Measurements from ENCODE around the gene HSPA1L. TPM values are rescaled to one million over a fixed set of nuclear protein-coding genes. Genes with fewer than 3 reads are reported as not detected.

Gene HSPA1L
- total and polyA plus RNA-seq, 10 of the 15 experiments (the other 5 are each of a cell fraction or from before 2014, with no cell fraction given), result 0.69 to 2.5 (median 1.5) TPM

DNA sequence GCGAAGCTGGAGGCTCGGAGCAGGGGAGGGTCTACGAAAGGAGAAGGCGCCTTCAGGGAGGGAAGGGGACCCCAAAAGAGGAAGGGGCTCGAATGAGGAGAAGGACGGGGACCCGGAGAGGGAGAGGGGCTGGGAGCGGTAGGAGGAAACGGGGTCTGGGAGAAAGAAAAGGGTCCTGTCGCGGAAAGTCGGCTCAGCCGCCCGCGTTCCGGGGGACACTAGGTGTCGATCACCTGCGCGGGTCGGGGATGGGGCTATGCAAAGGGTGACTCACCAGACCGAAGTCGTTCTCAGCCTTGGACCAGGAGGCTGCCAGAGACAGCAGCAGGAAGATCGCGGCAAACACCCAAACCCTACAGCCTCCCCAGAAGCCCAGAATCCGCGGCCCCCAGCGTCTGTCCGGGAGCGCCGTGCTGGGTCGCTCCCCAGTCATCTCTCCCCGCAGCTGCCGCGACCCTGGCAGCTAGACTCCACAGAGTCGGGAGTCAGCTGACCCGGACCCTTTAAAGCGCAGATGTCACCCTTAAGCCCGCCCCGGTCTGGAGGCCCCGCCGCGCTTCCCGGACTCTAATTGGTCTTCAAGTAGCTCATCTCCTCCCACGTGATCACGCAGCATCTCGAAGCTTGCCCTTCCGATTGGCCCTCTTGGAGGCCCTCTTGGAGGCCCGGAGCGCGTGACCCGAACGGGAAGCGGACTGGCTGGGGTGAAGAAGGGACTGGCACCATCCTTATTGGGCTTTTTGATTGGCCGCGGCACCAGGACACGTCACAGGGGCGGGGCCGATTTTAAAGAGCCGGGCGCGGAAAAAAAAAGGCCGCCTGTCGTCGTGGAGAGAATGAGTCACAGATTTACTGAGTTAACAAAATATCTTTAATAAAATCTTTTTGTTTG is 47.5 kb upstream of the HSPA1L start, which contains the start of gene NEU1 (continued):
- no peak for TF ChIP-seq FOXM1 (IDR thresholded peaks at IDR 0.05; ENCODE audit: low read depth, low read length)
- no peak for TF ChIP-seq NFIC (IDR thresholded peaks at IDR 0.05; ENCODE audit: low read depth, low read length)
- peak; percentile 86 for TF ChIP-seq CREM (IDR thresholded peaks at IDR 0.05; ENCODE audit: low read depth)
- TF ChIP-seq POLR2AphosphoS5 (IDR thresholded peaks at IDR 0.05; ENCODE audit: low read length), result peak; percentile 99
- TF ChIP-seq, protein P1, sequence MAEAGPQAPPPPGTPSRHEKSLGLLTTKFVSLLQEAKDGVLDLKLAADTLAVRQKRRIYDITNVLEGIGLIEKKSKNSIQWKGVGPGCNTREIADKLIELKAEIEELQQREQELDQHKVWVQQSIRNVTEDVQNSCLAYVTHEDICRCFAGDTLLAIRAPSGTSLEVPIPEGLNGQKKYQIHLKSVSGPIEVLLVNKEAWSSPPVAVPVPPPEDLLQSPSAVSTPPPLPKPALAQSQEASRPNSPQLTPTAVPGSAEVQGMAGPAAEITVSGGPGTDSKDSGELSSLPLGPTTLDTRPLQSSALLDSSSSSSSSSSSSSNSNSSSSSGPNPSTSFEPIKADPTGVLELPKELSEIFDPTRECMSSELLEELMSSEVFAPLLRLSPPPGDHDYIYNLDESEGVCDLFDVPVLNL (IDR thresholded peaks at IDR 0.05; ENCODE audit: low read depth, low read length), result peak; percentile 96
- TF ChIP-seq KLF5 (IDR thresholded peaks at IDR 0.05; ENCODE audit: partially characterized antibody), result peak; percentile 78
- TF ChIP-seq RB1 (IDR thresholded peaks at IDR 0.05; ENCODE audit: borderline replicate concordance), result no peak; the same call in 1 of the 2 replicates
- TF ChIP-seq CHD2 (IDR thresholded peaks at IDR 0.05; ENCODE audit: borderline replicate concordance, low read depth, low read length), result peak; percentile 82
- no peak for TF ChIP-seq IRF4 (IDR thresholded peaks at IDR 0.05; ENCODE audit: low read depth, low read length)
- TF ChIP-seq, protein P2, sequence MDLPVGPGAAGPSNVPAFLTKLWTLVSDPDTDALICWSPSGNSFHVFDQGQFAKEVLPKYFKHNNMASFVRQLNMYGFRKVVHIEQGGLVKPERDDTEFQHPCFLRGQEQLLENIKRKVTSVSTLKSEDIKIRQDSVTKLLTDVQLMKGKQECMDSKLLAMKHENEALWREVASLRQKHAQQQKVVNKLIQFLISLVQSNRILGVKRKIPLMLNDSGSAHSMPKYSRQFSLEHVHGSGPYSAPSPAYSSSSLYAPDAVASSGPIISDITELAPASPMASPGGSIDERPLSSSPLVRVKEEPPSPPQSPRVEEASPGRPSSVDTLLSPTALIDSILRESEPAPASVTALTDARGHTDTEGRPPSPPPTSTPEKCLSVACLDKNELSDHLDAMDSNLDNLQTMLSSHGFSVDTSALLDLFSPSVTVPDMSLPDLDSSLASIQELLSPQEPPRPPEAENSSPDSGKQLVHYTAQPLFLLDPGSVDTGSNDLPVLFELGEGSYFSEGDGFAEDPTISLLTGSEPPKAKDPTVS (IDR thresholded peaks at IDR 0.05; ENCODE audit: low read depth, low read length), result no peak
- no peak for TF ChIP-seq KDM1A (IDR thresholded peaks at IDR 0.05; ENCODE audit: borderline replicate concordance)
- 0 out of 2 replicates have a peak, but pooled peaks have one; percentile 38 for TF ChIP-seq RFX5 (IDR thresholded peaks at IDR 0.05; ENCODE audit: low read depth, low read length)
- no peak for TF ChIP-seq EZH2 (IDR thresholded peaks at IDR 0.05; ENCODE audit: borderline replicate concordance, control insufficient read depth, low read depth, low read length)
- TF ChIP-seq NFYA (IDR thresholded peaks at IDR 0.05; ENCODE audit: borderline replicate concordance, low read depth, low read length), result no peak
- no peak for TF ChIP-seq KAT2A (conservative IDR thresholded peaks at IDR 0.05; ENCODE audit: control insufficient read depth, low read depth, low read length)
- TF ChIP-seq EGR1 (IDR thresholded peaks at IDR 0.05; ENCODE audit: borderline replicate concordance in 1 of 2, low read depth in 2 of 2, low read length in 2 of 2), result no peak
- TF ChIP-seq, protein P3, sequence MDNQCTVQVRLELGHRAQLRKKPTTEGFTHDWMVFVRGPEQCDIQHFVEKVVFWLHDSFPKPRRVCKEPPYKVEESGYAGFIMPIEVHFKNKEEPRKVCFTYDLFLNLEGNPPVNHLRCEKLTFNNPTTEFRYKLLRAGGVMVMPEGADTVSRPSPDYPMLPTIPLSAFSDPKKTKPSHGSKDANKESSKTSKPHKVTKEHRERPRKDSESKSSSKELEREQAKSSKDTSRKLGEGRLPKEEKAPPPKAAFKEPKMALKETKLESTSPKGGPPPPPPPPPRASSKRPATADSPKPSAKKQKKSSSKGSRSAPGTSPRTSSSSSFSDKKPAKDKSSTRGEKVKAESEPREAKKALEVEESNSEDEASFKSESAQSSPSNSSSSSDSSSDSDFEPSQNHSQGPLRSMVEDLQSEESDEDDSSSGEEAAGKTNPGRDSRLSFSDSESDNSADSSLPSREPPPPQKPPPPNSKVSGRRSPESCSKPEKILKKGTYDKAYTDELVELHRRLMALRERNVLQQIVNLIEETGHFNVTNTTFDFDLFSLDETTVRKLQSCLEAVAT (IDR thresholded peaks at IDR 0.05), result peak; percentile 15; the same call in 1 of the 2 replicates
- TF ChIP-seq, protein P4, sequence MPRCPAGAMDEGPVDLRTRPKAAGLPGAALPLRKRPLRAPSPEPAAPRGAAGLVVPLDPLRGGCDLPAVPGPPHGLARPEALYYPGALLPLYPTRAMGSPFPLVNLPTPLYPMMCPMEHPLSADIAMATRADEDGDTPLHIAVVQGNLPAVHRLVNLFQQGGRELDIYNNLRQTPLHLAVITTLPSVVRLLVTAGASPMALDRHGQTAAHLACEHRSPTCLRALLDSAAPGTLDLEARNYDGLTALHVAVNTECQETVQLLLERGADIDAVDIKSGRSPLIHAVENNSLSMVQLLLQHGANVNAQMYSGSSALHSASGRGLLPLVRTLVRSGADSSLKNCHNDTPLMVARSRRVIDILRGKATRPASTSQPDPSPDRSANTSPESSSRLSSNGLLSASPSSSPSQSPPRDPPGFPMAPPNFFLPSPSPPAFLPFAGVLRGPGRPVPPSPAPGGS (IDR thresholded peaks at IDR 0.05; ENCODE audit: borderline replicate concordance, insufficient read depth, low read depth, low read length, poor library complexity, severe bottlenecking), result no peak
- TF ChIP-seq JUND (IDR thresholded peaks at IDR 0.05; ENCODE audit: low read depth, low read length), result no peak
- TF ChIP-seq, protein P5, sequence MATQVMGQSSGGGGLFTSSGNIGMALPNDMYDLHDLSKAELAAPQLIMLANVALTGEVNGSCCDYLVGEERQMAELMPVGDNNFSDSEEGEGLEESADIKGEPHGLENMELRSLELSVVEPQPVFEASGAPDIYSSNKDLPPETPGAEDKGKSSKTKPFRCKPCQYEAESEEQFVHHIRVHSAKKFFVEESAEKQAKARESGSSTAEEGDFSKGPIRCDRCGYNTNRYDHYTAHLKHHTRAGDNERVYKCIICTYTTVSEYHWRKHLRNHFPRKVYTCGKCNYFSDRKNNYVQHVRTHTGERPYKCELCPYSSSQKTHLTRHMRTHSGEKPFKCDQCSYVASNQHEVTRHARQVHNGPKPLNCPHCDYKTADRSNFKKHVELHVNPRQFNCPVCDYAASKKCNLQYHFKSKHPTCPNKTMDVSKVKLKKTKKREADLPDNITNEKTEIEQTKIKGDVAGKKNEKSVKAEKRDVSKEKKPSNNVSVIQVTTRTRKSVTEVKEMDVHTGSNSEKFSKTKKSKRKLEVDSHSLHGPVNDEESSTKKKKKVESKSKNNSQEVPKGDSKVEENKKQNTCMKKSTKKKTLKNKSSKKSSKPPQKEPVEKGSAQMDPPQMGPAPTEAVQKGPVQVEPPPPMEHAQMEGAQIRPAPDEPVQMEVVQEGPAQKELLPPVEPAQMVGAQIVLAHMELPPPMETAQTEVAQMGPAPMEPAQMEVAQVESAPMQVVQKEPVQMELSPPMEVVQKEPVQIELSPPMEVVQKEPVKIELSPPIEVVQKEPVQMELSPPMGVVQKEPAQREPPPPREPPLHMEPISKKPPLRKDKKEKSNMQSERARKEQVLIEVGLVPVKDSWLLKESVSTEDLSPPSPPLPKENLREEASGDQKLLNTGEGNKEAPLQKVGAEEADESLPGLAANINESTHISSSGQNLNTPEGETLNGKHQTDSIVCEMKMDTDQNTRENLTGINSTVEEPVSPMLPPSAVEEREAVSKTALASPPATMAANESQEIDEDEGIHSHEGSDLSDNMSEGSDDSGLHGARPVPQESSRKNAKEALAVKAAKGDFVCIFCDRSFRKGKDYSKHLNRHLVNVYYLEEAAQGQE (IDR thresholded peaks at IDR 0.05; ENCODE audit: low read depth, low read length), result no peak; the same call in 1 of the 2 replicates

Measured in GM12878 (cell line).